Measurements from ENCODE around the gene WDR38. TPM values are rescaled to one million over a fixed set of nuclear protein-coding genes. Genes with fewer than 3 reads are reported as not detected.

The WDR38 gene
- polyA plus RNA-seq, 1 experiment = not detected

DNA sequence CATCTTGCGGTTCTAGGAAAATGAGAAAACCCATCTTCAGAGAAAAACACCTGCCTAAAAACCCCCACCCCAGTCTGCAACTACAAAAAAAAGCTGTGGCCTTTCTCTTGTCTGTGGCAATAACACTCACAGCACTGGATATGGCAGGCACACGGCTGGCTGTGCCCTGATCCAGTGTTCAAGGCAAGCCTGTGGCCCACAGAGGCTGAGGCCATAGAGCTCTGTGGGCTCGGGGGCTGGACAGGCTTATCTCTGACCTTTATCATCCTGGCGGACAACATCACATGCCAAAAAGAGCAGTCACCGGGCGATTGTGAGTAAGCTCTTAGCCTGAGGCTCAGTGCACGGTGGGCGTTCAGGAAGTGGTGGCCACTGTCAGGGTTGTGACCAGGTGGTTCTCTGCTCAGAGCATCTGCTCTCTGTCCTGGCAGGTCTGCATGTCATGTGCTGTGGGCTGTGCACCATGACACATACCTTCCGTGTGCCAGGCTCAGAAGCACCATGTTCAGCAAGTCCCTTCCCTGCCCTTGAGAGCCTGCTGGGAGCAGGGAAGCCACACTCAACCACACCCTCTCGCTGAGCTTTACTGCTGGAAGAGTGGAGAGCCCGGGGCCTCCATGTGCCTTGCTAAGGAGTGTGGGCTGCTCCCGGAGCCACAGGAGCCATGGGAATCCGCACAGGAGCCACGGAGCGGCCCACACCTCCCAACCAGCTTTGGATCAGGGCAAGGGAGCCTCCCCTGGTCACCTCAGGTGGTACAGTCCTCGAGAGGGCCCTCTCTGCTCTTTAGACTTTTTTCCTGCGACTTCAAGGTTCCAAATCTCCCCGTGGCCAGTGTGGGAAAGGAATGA, 34.6 kb upstream of the WDR38 start:
- H3K4me3 ChIP-seq (ENCODE audit: low read depth, low read length) = no peak overlapping the region
- CTCF ChIA-PET = interaction anchor here (0.5 kb wide), 1 partner anchor 34 kb away, joined by 3 read pairs; the partner anchor contains the start of gene WDR38
- H3K27ac ChIP-seq (ENCODE audit: low read depth, low read length) = no peak overlapping the region
- H3K9me3 ChIP-seq (ENCODE audit: control insufficient read depth, insufficient read depth, low read length) = no peaks in the 10 kb centered on the region; the same call in 1 of the 2 replicates
- TF ChIP-seq, protein P1, sequence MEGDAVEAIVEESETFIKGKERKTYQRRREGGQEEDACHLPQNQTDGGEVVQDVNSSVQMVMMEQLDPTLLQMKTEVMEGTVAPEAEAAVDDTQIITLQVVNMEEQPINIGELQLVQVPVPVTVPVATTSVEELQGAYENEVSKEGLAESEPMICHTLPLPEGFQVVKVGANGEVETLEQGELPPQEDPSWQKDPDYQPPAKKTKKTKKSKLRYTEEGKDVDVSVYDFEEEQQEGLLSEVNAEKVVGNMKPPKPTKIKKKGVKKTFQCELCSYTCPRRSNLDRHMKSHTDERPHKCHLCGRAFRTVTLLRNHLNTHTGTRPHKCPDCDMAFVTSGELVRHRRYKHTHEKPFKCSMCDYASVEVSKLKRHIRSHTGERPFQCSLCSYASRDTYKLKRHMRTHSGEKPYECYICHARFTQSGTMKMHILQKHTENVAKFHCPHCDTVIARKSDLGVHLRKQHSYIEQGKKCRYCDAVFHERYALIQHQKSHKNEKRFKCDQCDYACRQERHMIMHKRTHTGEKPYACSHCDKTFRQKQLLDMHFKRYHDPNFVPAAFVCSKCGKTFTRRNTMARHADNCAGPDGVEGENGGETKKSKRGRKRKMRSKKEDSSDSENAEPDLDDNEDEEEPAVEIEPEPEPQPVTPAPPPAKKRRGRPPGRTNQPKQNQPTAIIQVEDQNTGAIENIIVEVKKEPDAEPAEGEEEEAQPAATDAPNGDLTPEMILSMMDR (IDR thresholded peaks at IDR 0.05; ENCODE audit: low read depth, low read length) = no peak
- DNase-seq (ENCODE audit: low read depth, low spot score) = no peak
- H3K27me3 ChIP-seq (ENCODE audit: control insufficient read depth, insufficient read depth, low read length) = no peaks in the 10 kb centered on the region
- POLR2A ChIA-PET = interaction anchor here (1.0 to 1.2 kb wide), 2 partner anchors 14 to 39 kb away, joined by 7 to 9 read pairs; no protein-coding TSS in a partner anchor

DNA sequence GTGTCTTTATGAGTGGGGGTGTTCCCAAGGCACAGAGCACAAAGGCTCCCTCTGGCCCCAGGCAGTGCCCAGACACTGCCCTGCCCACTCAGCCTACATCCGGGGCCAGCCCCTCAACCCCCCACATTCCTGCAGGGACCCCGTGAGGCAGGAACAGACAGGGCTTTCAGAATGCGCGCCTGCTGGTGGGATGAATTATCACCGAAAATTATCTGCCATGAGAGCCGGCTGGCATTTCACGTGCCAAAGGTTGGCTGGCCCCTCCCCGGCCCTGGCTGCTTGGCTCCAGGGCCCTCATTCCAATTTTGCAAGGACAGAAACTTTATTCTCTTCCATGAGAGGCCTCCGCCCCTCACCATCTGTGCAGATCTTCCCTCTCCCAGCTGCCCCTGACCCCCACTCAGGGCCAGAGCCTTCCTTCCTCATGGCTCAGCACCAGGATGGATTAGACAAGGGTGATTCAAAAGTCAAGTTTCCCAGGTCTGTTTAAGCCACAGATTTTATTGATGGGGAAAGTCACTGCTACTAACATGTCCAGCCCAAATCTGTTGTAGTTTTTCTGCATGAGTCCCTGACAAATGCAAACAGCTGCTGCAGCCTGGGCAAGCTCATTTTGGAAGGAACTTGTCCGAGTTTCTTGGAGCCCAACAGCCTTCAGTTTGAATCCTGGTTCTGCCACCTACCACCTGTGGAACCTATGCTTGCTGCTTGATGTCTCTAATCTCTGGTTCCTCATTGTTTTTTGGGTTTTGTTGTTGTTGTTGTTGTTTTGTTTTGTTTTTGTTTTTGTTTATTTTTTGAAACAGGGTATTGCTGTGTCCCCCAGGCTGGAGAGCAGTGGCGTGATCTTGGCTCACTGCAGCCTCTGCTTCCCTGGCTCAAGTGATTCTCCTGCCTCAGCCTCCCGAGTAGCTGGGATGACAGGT, 32.3 kb upstream of the WDR38 start:
- Histone ChIP-seq H3K27ac (ENCODE audit: low read depth, low read length) (no peak overlapping the region), H3K4me3 (ENCODE audit: low read depth, low read length) (no peak overlapping the region), H3K9me3 (ENCODE audit: control insufficient read depth, insufficient read depth, low read length) (no peaks in the 10 kb centered on the region; the same call in 1 of the 2 replicates), H3K27me3 (ENCODE audit: control insufficient read depth, insufficient read depth, low read length) (no peaks in the 10 kb centered on the region)
- DNase-seq (ENCODE audit: low read depth, low spot score) = no peak
- CTCF ChIA-PET = interaction anchor here (0.7 to 2.2 kb wide), 2 partner anchors 32 to 44 kb away, joined by 3 to 6 read pairs; partner anchors contain the start of genes OLFML2A and WDR38
- POLR2A ChIA-PET = no interaction called here
- TF ChIP-seq, protein P1 (IDR thresholded peaks at IDR 0.05; ENCODE audit: low read depth, low read length) = no peak

DNA sequence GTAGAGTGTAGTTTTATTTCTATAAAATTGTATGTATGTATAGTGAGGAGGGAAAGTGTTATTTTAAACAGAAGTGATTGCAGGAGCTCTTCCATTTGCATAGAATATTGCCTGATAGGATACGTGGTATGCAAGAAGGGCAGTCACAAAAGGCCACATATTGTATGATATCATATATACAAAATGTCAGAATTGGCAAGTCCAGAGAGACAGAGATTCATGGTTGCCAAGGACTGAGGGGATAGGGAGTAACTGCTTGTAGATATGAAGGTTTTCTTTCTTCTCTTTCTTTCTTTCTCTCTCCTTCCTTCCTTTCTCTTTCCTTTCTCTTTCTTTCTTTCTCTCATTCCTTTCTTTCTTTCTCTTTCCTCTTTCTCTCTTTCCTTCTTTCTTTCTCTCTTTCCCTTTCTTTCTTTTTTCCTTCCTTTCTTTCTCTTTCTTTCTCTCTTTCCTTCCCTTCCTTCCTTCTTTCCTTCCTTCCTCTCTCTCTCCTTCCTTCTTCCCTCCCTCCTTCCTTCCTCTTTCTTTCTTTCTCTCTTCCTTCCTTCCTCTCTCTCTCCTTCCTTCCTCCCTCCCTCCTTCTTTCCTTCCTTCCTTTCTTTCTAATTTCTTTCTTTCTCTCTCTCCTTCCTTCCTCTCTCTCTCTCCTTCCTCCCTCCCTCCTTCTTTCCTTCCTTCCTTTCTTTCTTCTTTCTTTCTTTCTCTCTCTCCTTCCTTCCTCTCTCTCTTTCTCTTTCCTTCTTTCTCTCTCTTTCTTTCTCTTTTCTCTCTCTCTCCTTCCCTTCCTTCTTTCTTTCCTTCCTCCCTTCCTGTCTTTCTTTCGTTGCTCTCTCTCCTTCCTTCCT, 24.5 kb upstream of the WDR38 start:
- Histone ChIP-seq H3K27me3 (ENCODE audit: control insufficient read depth, insufficient read depth, low read length) (no peaks in the 10 kb centered on the region), H3K9me3 (ENCODE audit: control insufficient read depth, insufficient read depth, low read length) (no peaks in the 10 kb centered on the region), H3K4me3 (ENCODE audit: low read depth, low read length) (no peak overlapping the region), H3K27ac (ENCODE audit: low read depth, low read length) (no peak overlapping the region)
- TF ChIP-seq, protein P1 (IDR thresholded peaks at IDR 0.05; ENCODE audit: low read depth, low read length) = no peak
- POLR2A ChIA-PET = no interaction called here
- no peak for DNase-seq (ENCODE audit: low read depth, low spot score)
- CTCF ChIA-PET = interaction anchor here (1.0 to 2.3 kb wide), 4 partner anchors 12 to 54 kb away, joined by 3 to 8 read pairs (median 6); partner anchors contain the start of gene WDR38

DNA sequence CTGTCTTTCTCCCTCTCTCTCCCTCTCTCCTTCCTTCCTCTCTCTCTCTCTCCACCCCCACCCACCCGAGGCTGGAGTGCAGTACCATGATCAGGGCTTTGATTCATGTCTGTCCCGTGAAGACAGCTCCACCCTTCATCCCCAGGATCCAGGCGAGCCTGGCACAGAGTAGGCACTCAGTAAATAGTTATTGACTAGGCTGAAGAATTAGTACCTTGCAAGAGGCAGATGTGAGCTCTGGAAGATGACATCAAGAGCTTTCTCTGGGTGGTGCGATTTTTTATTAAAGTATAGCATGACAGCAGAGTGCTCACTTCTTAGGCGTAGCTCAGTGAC, 24.0 kb upstream of the WDR38 start:
- Histone ChIP-seq H3K9me3 (ENCODE audit: control insufficient read depth, insufficient read depth, low read length) (no peaks in the 10 kb centered on the region), H3K27ac (ENCODE audit: low read depth, low read length) (no peak overlapping the region), H3K27me3 (ENCODE audit: control insufficient read depth, insufficient read depth, low read length) (no peaks in the 10 kb centered on the region), H3K4me3 (ENCODE audit: low read depth, low read length) (no peak overlapping the region)
- no peak for DNase-seq (ENCODE audit: low read depth, low spot score)
- TF ChIP-seq, protein P1 (IDR thresholded peaks at IDR 0.05; ENCODE audit: low read depth, low read length) = no peak
- CTCF ChIA-PET = interaction anchor here (1.0 to 1.7 kb wide), 2 partner anchors 23 to 55 kb away, joined by 5 to 8 read pairs; no protein-coding TSS in a partner anchor
- POLR2A ChIA-PET = no interaction called here
